Stimulated activated CD8-positive, alpha-beta memory T cell treated with anti-CD3 and anti-CD28 coated beads, Interleukin-4, amount 100 ng/mL, for 24 hours (primary cell): ENCODE results near the gene LILRB5.
"Not testable (repeated sequence)": the region's sequence is repeated elsewhere in the genome, so short reads cannot be mapped to it uniquely, and the experiment has no call there.

Source experiments
- DNase-seq: peaks from one replicate; pipeline ENCODE4 v3.0.0-alpha.2; 2020; ENCODE audit warnings: low read depth

LILRB5 gene

GRCh38 chr19:54257116-54257480, at the start of gene LILRB5:
TSS of gene LILRB5 (minus strand) at chr19:54257273. CDS start at chr19:54257193, 80 bp downstream.
- DNase-seq, result no peak

- no peak for DNase-seq
Measured at GRCh38 chr19:54305141-54305540, 48.1 kb upstream of the LILRB5 start.

GRCh38 chr19:54302257-54302656, 45.2 kb upstream of the LILRB5 start:
- no peak for DNase-seq

GRCh38 chr19:54299515-54299914, 42.4 kb upstream of the LILRB5 start:
- DNase-seq, result no peak

- no peak for DNase-seq
Measured at GRCh38 chr19:54299126-54299498, 42.0 kb upstream of the LILRB5 start.

GRCh38 chr19:54298357-54299125, 41.5 kb upstream of the LILRB5 start:
- DNase-seq, result no peak

- no peak for DNase-seq
Measured at GRCh38 chr19:54297759-54298305, 40.8 kb upstream of the LILRB5 start.

- DNase-seq, result no peak
Measured at GRCh38 chr19:54294539-54294938, 37.5 kb upstream of the LILRB5 start.

- DNase-seq, result not testable (repeated sequence)
Measured at GRCh38 chr19:54289160-54289559, 32.1 kb upstream of the LILRB5 start.

- no peak for DNase-seq
Measured at GRCh38 chr19:54287456-54287855, 30.4 kb upstream of the LILRB5 start.

GRCh38 chr19:54286283-54286682, 29.2 kb upstream of the LILRB5 start:
- not testable (repeated sequence) for DNase-seq

- not testable (repeated sequence) for DNase-seq
Measured at GRCh38 chr19:54285427-54286056, 28.5 kb upstream of the LILRB5 start.

- DNase-seq, result no peak
Measured at GRCh38 chr19:54282686-54283470, 25.8 kb upstream of the LILRB5 start.

- DNase-seq, result not testable (repeated sequence)
Measured at GRCh38 chr19:54281729-54282075, 24.6 kb upstream of the LILRB5 start.

GRCh38 chr19:54281007-54281728, 24.1 kb upstream of the LILRB5 start, which contains the start of gene LILRB2:
TSS of gene LILRB2 (minus strand) at chr19:54281110. CDS start at chr19:54280496, 614 bp downstream.
- DNase-seq, result no peak

- DNase-seq, result not testable (repeated sequence)
Measured at GRCh38 chr19:54280441-54280840, 23.4 kb upstream of the LILRB5 start.

GRCh38 chr19:54280025-54280424, 23.0 kb upstream of the LILRB5 start:
- DNase-seq, result not testable (repeated sequence)

- no peak for DNase-seq
Measured at GRCh38 chr19:54279406-54279962, 22.4 kb upstream of the LILRB5 start.

GRCh38 chr19:54278571-54279195, 21.6 kb upstream of the LILRB5 start:
- DNase-seq, result not testable (repeated sequence)

- not testable (repeated sequence) for DNase-seq
Measured at GRCh38 chr19:54278056-54278455, 21.0 kb upstream of the LILRB5 start.

GRCh38 chr19:54277111-54277615, 20.1 kb upstream of the LILRB5 start:
- DNase-seq, result not testable (repeated sequence)
